Mesenchymal stem cell (in vitro differentiated cells and primary cell): ENCODE results near the gene EP400.

Experiments
- DNase-seq: peaks from one replicate; pipeline ENCODE4 v3.0.0-alpha.2; 2013
- H2AFZ ChIP-seq: one replicate; pipeline ENCODE4 v1.6.1; 2013; ENCODE audit warnings: low read depth, mild to moderate bottlenecking, control low read depth, inconsistent platforms, low read length, moderate library complexity
- H2AK5ac ChIP-seq: 2 replicates; pipeline ENCODE4 v1.6.1; 2013; ENCODE audit warnings: low read length, moderate library complexity, mild to moderate bottlenecking, inconsistent platforms; ENCODE audit not compliant: severe bottlenecking
- H2BK120ac ChIP-seq: one replicate; pipeline ENCODE4 v1.6.1; 2013; ENCODE audit warnings: low read depth, mild to moderate bottlenecking, inconsistent platforms, low read length, moderate library complexity
- H2BK12ac ChIP-seq, 2 experiments: one replicate each; pipeline ENCODE4 v1.6.1; 2013; ENCODE audit warnings: inconsistent platforms in 2 of 2, low read length in 2 of 2, mild to moderate bottlenecking in 2 of 2, moderate library complexity in 2 of 2, control low read depth in 1 of 2
- H2BK15ac ChIP-seq: one replicate; pipeline ENCODE4 v1.6.1; 2013; ENCODE audit warnings: mild to moderate bottlenecking, low read depth, inconsistent platforms; ENCODE audit not compliant: poor library complexity, severe bottlenecking
- H2BK5ac ChIP-seq: 2 replicates; pipeline ENCODE4 v1.6.1; 2013; ENCODE audit warnings: low read depth, mild to moderate bottlenecking, low read length, control low read depth, inconsistent platforms; ENCODE audit not compliant: poor library complexity, severe bottlenecking
- H3K14ac ChIP-seq, 2 experiments: one replicate each; pipeline ENCODE4 v1.6.1; 2013; ENCODE audit warnings: inconsistent platforms in 2 of 2, low read length in 2 of 2, control low read depth in 1 of 2, mild to moderate bottlenecking in 1 of 2, moderate library complexity in 1 of 2
- H3K18ac ChIP-seq, 2 experiments: one replicate each; pipeline ENCODE4 v1.6.1; 2013; ENCODE audit warnings: inconsistent platforms in 2 of 2, low read length in 2 of 2, control low read depth in 1 of 2, low read depth in 1 of 2, mild to moderate bottlenecking in 1 of 2
- H3K23ac ChIP-seq, 2 experiments: one replicate each; pipeline ENCODE4 v1.6.1; 2013; ENCODE audit warnings: inconsistent platforms in 2 of 2, low read length in 2 of 2, mild to moderate bottlenecking in 2 of 2, moderate library complexity in 2 of 2, control low read depth in 1 of 2
- H3K27ac ChIP-seq: 2 replicates; pipeline ENCODE4 v1.5.1; 2013; ENCODE audit warnings: mild to moderate bottlenecking, moderate library complexity, low read length, control low read depth, inconsistent platforms; ENCODE audit not compliant: poor library complexity, severe bottlenecking
- H3K27me3 ChIP-seq, 2 experiments: 2 replicates each; pipeline versions ENCODE4 v1.6.1 to v1.7.0; 2013; ENCODE audit warnings: low read length in 2 of 2, mild to moderate bottlenecking in 2 of 2, moderate library complexity in 2 of 2, control low read depth in 1 of 2, inconsistent platforms in 1 of 2; ENCODE audit not compliant: control insufficient read depth in 1 of 2, insufficient read depth in 1 of 2
- H3K36me3 ChIP-seq, 2 experiments: 2 replicates each; pipeline versions ENCODE4 v1.6.1 to v1.7.0; 2013; ENCODE audit warnings: low read length in 2 of 2, control low read depth in 1 of 2, inconsistent platforms in 1 of 2, low read depth in 1 of 2, mild to moderate bottlenecking in 1 of 2; ENCODE audit not compliant: insufficient read depth in 2 of 2, control insufficient read depth in 1 of 2
- H3K4ac ChIP-seq, 2 experiments: one replicate each; pipeline ENCODE4 v1.6.1; 2013; ENCODE audit warnings: inconsistent platforms in 2 of 2, low read length in 2 of 2, mild to moderate bottlenecking in 2 of 2, moderate library complexity in 2 of 2, control low read depth in 1 of 2, low read depth in 1 of 2
- H3K4me1 ChIP-seq: 2 replicates; pipeline ENCODE4 v1.6.1; 2013; ENCODE audit warnings: low read depth, low read length, control low read depth; ENCODE audit not compliant: control insufficient read depth, insufficient read depth
- H3K4me2 ChIP-seq: 2 replicates; pipeline ENCODE4 v1.6.1; 2013; ENCODE audit warnings: low read length, mild to moderate bottlenecking, inconsistent platforms; ENCODE audit not compliant: poor library complexity, severe bottlenecking
- H3K4me3 ChIP-seq, 2 experiments: 2 replicates each; pipeline versions ENCODE4 v1.5.1 to v1.7.0; 2013; ENCODE audit warnings: low read length in 2 of 2, mild to moderate bottlenecking in 2 of 2, control low read depth in 1 of 2, low read depth in 1 of 2; ENCODE audit not compliant: insufficient read depth in 1 of 2
- H3K79me1 ChIP-seq: replicated peaks from 2 replicates; pipeline ENCODE4 v1.6.1; 2013; ENCODE audit warnings: mild to moderate bottlenecking, control low read depth, low read length, inconsistent platforms; ENCODE audit not compliant: poor library complexity, severe bottlenecking
- H3K9ac ChIP-seq: 2 replicates; pipeline ENCODE4 v1.7.0; 2013; ENCODE audit warnings: mild to moderate bottlenecking, low read length, moderate library complexity
- H3K9me3 ChIP-seq: 2 replicates; pipeline ENCODE4 v1.7.0; 2013; ENCODE audit warnings: mild to moderate bottlenecking, low read length; ENCODE audit not compliant: control insufficient read depth
- H4K8ac ChIP-seq: one replicate; pipeline ENCODE4 v1.6.1; 2013; ENCODE audit warnings: inconsistent platforms, mild to moderate bottlenecking, low read length, moderate library complexity
- H4K91ac ChIP-seq: one replicate; pipeline ENCODE4 v1.6.1; 2013; ENCODE audit warnings: mild to moderate bottlenecking, low read length, inconsistent platforms
- WGBS: methylation state at CpG from one replicate; pipeline ENCODE4 v1.1.7; 2013; ENCODE audit warnings: mixed read lengths; 5-methylcytosine and 5-hydroxymethylcytosine counted together

EP400 gene

DNA sequence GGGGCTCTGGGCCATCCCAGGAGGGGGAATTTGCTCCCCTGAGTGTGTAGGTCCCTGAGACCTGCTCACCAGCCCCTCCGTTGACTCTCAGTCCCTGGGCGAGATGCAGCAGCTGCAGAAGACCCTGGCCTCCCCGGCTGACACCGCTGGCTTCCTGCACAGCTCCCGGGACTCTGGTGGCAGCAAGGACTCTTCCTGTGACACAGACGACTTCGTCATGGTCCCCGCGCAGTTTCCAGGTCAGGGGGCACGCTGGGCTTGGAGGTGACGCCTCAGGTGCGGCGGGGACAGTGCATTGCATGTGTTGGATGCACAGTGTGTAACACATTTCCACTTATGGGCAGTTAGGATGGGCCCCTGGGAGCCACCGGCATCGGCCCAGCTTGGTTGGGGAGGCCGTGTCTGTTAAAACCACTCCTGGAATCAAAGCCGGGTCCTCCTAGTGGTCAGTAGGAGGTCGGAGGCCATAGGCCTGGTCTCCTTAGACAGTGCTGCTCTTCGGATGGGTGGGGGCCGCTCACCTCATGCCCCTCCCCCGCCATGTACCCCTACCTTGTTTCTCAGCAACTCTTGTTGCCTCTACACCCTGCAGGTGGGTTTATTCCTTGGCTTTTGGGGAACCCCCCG is 37.8 kb upstream of the EP400 start:
- Histone ChIP-seq H3K4me1 (peaks cover 32% of the 10 kb centered on the region), H2BK120ac (no peak overlapping the region), H4K8ac (no peak overlapping the region), H3K27ac (no peak overlapping the region), H2AFZ (no peak overlapping the region), H3K14ac (no peak overlapping the region), H2BK5ac (no peak overlapping the region), H3K9me3 (no peaks in the 10 kb centered on the region), H3K18ac (no peak overlapping the region), H4K91ac (no peak overlapping the region), H3K9ac (peak overlapping the region; percentile 22), H3K23ac (no peak overlapping the region), H2BK12ac (no peak overlapping the region), H3K4me2 (no peak overlapping the region), H3K4ac (no peak overlapping the region), H3K27me3 (no peaks in the 10 kb centered on the region), H2AK5ac (no peak overlapping the region), H2BK15ac (no peak overlapping the region), H3K79me1 (peaks cover 43% of the 10 kb centered on the region), H3K36me3 (peaks cover 60 to 93% of the 10 kb centered on the region in 2 experiments), H3K4me3 (no peak overlapping the region)
- WGBS, result 91% methylated on average over 22 of the region's 22 CpGs
- no peak for DNase-seq

DNA sequence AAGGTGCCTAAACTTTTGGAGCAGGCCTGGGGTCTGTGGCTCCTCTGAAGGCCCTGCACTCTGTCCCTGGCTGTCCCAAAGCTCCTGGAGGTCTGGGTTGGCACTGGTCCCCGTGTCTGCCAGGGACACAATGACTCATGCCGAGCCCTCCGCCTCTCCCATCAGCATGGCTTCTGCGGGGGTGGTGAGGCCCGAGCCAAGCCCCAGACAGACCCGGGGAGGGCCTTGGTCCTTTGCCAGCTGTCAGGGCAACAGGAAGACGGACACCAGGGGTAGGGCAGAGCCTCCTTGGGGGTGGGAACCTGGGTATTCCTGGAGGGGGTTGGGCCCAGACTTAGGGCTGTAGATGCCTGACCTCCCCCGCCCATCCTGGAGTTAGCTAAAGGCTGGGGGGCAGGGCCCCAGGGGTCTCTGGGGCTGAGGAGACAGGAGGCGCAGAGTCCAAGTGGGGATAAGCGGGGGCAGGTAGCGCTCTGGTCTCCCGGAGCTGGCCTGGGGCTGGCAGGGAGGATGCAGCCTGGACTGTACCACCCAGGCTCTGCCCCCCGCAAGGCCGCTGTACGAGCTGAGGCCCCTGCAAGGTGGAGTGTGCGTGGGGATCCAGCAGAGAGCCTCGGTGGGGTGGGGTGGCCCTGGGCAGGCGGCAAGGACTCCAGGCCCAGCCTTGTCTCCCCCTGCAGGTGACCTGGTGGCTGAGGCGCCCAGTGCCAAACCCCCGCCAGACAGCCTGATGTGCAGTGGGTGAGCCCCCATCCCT is 37.0 kb upstream of the EP400 start:
- H3K27ac ChIP-seq, result no peak overlapping the region
- H3K4me1 ChIP-seq, result peaks cover 32% of the 10 kb centered on the region
- H2BK15ac ChIP-seq, result peak overlapping the region; percentile 21
- peak overlapping the region; percentile 0 for H3K4me2 ChIP-seq
- peak overlapping the region; percentile 22 for H3K9ac ChIP-seq
- H3K14ac ChIP-seq, result peak overlapping the region in 1 of 2 experiments; percentile 26
- H3K4me3 ChIP-seq, result no peak overlapping the region
- no peaks in the 10 kb centered on the region for H3K9me3 ChIP-seq
- peaks cover 38% of the 10 kb centered on the region for H3K79me1 ChIP-seq
- H3K18ac ChIP-seq, result peak overlapping the region in 1 of 2 experiments; percentile 68
- no peak overlapping the region for H4K8ac ChIP-seq
- no peak overlapping the region for H2AFZ ChIP-seq
- no peak overlapping the region for H2BK120ac ChIP-seq
- H2BK5ac ChIP-seq, result no peak overlapping the region
- peak overlapping the region in 1 of 2 experiments; percentile 17 for H3K4ac ChIP-seq
- peak overlapping the region; percentile 55 for H2AK5ac ChIP-seq
- no peak overlapping the region for H3K23ac ChIP-seq
- peak overlapping the region in 1 of 2 experiments; percentile 47 for H2BK12ac ChIP-seq
- peaks cover 63 to 93% of the 10 kb centered on the region in 2 experiments for H3K36me3 ChIP-seq
- no peaks in the 10 kb centered on the region for H3K27me3 ChIP-seq
- peak overlapping the region; percentile 65 for H4K91ac ChIP-seq
- 73% methylated on average over 19 of the region's 20 CpGs for WGBS
- DNase-seq, result peak; percentile 74

DNA sequence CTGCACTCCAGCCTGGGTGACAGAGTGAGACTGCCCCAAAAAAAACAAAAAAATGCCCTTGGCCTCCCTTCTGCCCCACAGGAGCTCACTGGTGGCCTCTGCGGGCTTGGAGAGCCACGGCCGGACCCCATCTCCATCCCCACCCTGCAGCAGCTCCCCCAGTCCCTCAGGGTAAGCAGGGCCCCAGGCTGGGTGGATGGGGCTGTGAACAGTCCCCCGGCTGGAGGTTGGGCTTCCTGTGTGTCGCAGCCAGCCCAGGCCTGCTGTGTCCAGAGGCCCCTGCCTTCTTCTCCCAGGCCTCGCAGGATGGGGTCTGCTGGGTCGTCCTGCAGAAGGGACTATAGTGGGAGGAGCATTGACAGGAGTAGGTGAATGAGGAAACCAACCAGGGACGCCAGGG is 36.1 kb upstream of the EP400 start:
- Histone ChIP-seq H2BK12ac (no peak overlapping the region), H3K9me3 (no peaks in the 10 kb centered on the region), H4K91ac (no peak overlapping the region), H3K27ac (no peak overlapping the region), H3K27me3 (no peaks in the 10 kb centered on the region), H2BK5ac (no peak overlapping the region), H3K4me2 (no peak overlapping the region), H2AFZ (no peak overlapping the region), H2AK5ac (no peak overlapping the region), H3K36me3 (peaks cover 65 to 93% of the 10 kb centered on the region in 2 experiments), H3K4ac (no peak overlapping the region), H3K79me1 (peaks cover 30% of the 10 kb centered on the region), H4K8ac (no peak overlapping the region), H3K9ac (no peak overlapping the region), H2BK120ac (no peak overlapping the region), H3K4me1 (peaks cover 32% of the 10 kb centered on the region), H3K18ac (no peak overlapping the region), H3K23ac (no peak overlapping the region), H2BK15ac (no peak overlapping the region), H3K4me3 (no peak overlapping the region), H3K14ac (no peak overlapping the region)
- WGBS, result 87% methylated on average over 8 of the region's 8 CpGs
- no peak for DNase-seq

DNA sequence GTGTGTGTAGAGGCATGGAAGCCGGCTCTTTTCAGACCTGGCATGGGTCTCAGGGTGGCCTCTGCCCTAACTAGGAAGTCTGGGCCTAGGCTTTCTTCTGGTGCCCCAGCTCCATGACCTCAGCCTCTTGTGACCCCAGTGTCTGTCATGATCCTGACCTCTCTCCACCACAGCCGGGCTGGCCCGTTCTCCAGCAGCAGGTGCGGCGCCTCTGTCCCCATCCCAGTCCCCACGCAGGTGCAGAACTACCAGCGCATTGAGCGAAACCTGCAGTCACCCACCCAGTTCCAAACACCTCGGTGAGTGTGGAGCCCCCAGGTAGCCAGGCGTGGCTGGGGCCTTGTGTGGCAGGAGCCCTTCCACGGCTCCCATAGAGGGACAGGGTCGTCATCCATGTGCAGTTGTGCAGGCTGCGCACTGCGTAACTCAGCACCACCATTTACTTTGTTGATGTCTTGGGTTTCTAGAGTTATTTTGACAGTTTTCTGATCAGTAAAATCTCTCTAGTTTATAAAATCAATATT is 35.5 kb upstream of the EP400 start:
- H2BK15ac ChIP-seq, result no peak overlapping the region
- H3K27ac ChIP-seq, result no peak overlapping the region
- H3K4me2 ChIP-seq, result no peak overlapping the region
- H2BK12ac ChIP-seq, result no peak overlapping the region
- no peak overlapping the region for H2AFZ ChIP-seq
- H2BK5ac ChIP-seq, result no peak overlapping the region
- no peak overlapping the region for H3K4ac ChIP-seq
- DNase-seq, result no peak
- H3K14ac ChIP-seq, result no peak overlapping the region
- no peak overlapping the region for H3K4me3 ChIP-seq
- peaks cover 32% of the 10 kb centered on the region for H3K4me1 ChIP-seq
- no peak overlapping the region for H3K9ac ChIP-seq
- H3K27me3 ChIP-seq, result no peaks in the 10 kb centered on the region
- H4K8ac ChIP-seq, result no peak overlapping the region
- H3K79me1 ChIP-seq, result peaks cover 24% of the 10 kb centered on the region
- no peak overlapping the region for H2BK120ac ChIP-seq
- 97% methylated on average over 13 of the region's 14 CpGs for WGBS
- no peaks in the 10 kb centered on the region for H3K9me3 ChIP-seq
- peaks cover 65 to 93% of the 10 kb centered on the region in 2 experiments for H3K36me3 ChIP-seq
- H3K23ac ChIP-seq, result no peak overlapping the region
- no peak overlapping the region for H4K91ac ChIP-seq
- H3K18ac ChIP-seq, result no peak overlapping the region
- H2AK5ac ChIP-seq, result no peak overlapping the region
